T-cell (primary cell): ENCODE results near the gene FTO. TPM values are rescaled to one million over a fixed set of nuclear protein-coding genes. Genes with fewer than 3 reads are reported as not detected.

Experiments
- ATAC-seq, 4 experiments: fragments of 200-7000 bp in 3 of 4; fragments of 150-1000 bp in 1 of 4; cut with Tn5 transposase; replicated peaks in 1 of 4; 1 replicate in 3 of 4; 2 replicates in 1 of 4; pipeline ENCODE4 v1.10.0; 2021; ENCODE audit warnings: moderate library complexity in 3 of 4, mild to moderate bottlenecking in 2 of 4, moderate number of reproducible peaks in 1 of 4
- CTCF ChIA-PET, 2 donors: fragments of 300-600 bp; sonication (Branson Sonifier 250); formaldehyde crosslinking; loops; one replicate each; lab custom pipeline; 2022; ENCODE audit warnings: antibody characterized with exemption in 2 of 2; lab: Charles Lee
- POLR2A ChIA-PET, 2 donors: fragments of 300-600 bp; sonication (Branson Sonifier 250); formaldehyde crosslinking; loops; one replicate each; lab custom pipeline; 2022; ENCODE audit warnings: antibody characterized with exemption in 2 of 2; lab: Charles Lee
- DNase-seq, 35 experiments: peaks; one replicate each; pipeline versions ENCODE4 v3.0.0 to v3.0.0-alpha.2; 2013 to 2023
- H3K27ac ChIP-seq: one replicate; pipeline ENCODE4 v1.5.1; 2013; ENCODE audit warnings: low read length
- H3K27me3 ChIP-seq, 2 experiments: replicated peaks in 1 of 2; 1 replicate in 1 of 2; 2 replicates in 1 of 2; pipeline versions ENCODE4 v1.6.1 to v1.7.0; 2013; ENCODE audit warnings: low read length in 1 of 2, mixed read lengths in 1 of 2; ENCODE audit not compliant: control insufficient read depth in 2 of 2, insufficient read depth in 2 of 2; ENCODE audit errors: extremely low read depth in 1 of 2
- H3K36me3 ChIP-seq, 2 donors: 1 replicate in 1 of 2; 2 replicates in 1 of 2; pipeline versions ENCODE4 v1.6.1 to v1.7.0; 2013; ENCODE audit warnings: low read length in 1 of 2; ENCODE audit not compliant: control insufficient read depth in 2 of 2, insufficient read depth in 1 of 2; ENCODE audit errors: extremely low read depth in 1 of 2
- H3K4me1 ChIP-seq, 2 experiments: 1 replicate in 1 of 2; 2 replicates in 1 of 2; pipeline versions ENCODE4 v1.6.1 to v1.7.0; 2013; ENCODE audit warnings: low read length in 2 of 2, mixed read lengths in 1 of 2; ENCODE audit not compliant: insufficient read depth in 2 of 2, control insufficient read depth in 1 of 2; ENCODE audit errors: extremely low read depth in 1 of 2
- H3K4me3 ChIP-seq, 2 donors: 1 replicate in 1 of 2; 2 replicates in 1 of 2; pipeline versions ENCODE4 v1.5.1 to v1.7.0; 2013; ENCODE audit warnings: mild to moderate bottlenecking in 2 of 2, low read length in 1 of 2, moderate library complexity in 1 of 2; ENCODE audit not compliant: control insufficient read depth in 1 of 2; ENCODE audit errors: extremely low read depth in 1 of 2
- H3K9me3 ChIP-seq: 2 replicates; pipeline ENCODE4 v1.7.0; 2013
- H3K27ac Mint-ChIP-seq, 2 donors: one replicate each; pipeline ENCODE4 v1.8.0; 2020 to 2021; ENCODE audit warnings: mild to moderate bottlenecking in 2 of 2, mixed read lengths in 2 of 2
- H3K27me3 Mint-ChIP-seq, 2 donors: one replicate each; pipeline ENCODE4 v1.8.0; 2021 to 2022; ENCODE audit warnings: mixed read lengths in 2 of 2
- H3K36me3 Mint-ChIP-seq: one replicate; pipeline ENCODE4 v1.8.0; 2021; ENCODE audit warnings: mixed read lengths
- H3K4me1 Mint-ChIP-seq, 3 donors: one replicate each; pipeline ENCODE4 v1.8.0; 2020 to 2022; ENCODE audit warnings: mixed read lengths in 3 of 3, mild to moderate bottlenecking in 1 of 3
- H3K4me3 Mint-ChIP-seq, 3 donors: one replicate each; pipeline ENCODE4 v1.8.0; 2020 to 2022; ENCODE audit warnings: mild to moderate bottlenecking in 3 of 3, mixed read lengths in 3 of 3, moderate library complexity in 3 of 3
- H3K9me3 Mint-ChIP-seq, 3 donors: one replicate each; pipeline ENCODE4 v1.8.0; 2020 to 2022; ENCODE audit warnings: mixed read lengths in 3 of 3
- WGBS: methylation state at CpG from one replicate; pipeline ENCODE4 v1.1.5; 2013; ENCODE audit warnings: missing lambda C conversion rate; ENCODE audit not compliant: insufficient coverage; 5-methylcytosine and 5-hydroxymethylcytosine counted together
- total RNA-seq, 35 experiments: library from RNA in 6 of 35; stranded (reverse) in 6 of 35; fragments of 120-200 nt in 1 of 35; gene quantifications; one replicate each; pipeline versions ENCODE4 v1.2.1 to v1.2.4 and lab custom pipeline; 2013 to 2026

The FTO gene
- total RNA-seq, 5 donors from 2014 or later (not counting 1 experiment from before 2014, with no cell fraction given), result 44.7 to 69.0 (median 46.0) TPM

- H3K36me3 ChIP-seq, result no peaks in the 10 kb centered on the region
- H3K27me3 ChIP-seq, result peaks cover 0 to 22% of the 10 kb centered on the region in 2 experiments
- no peaks in the 10 kb centered on the region for H3K9me3 ChIP-seq
- Mint-ChIP-seq H3K4me1 (no peaks in the 10 kb centered on the region), H3K27me3 (peaks cover 12 to 27% of the 10 kb centered on the region in 2 donors), H3K27ac (no peak overlapping the region), H3K4me3 (no peak overlapping the region), H3K9me3 (no peaks in the 10 kb centered on the region), H3K36me3 (no peaks in the 10 kb centered on the region)
- DNase-seq (no peak), ATAC-seq (no peak)
- H3K4me1 ChIP-seq, result no peaks in the 10 kb centered on the region
- ChIA-PET POLR2A (no interaction called here), CTCF (no interaction called here)
- 63% methylated on average over 3 of the region's 7 CpGs for WGBS
- H3K27ac ChIP-seq, result no peak overlapping the region
- no peak overlapping the region for H3K4me3 ChIP-seq
These were observed 440.6 kb downstream of the FTO start for GRCh38 chr16:54144572-54144947.

- no peak overlapping the region for H3K27ac ChIP-seq
- no peaks in the 10 kb centered on the region for H3K4me1 ChIP-seq
- peaks cover 12 to 22% of the 10 kb centered on the region in 2 donors for H3K27me3 Mint-ChIP-seq
- WGBS, result 89% methylated on average over 3 of the region's 4 CpGs
- no peaks in the 10 kb centered on the region for H3K4me1 Mint-ChIP-seq
- no peak overlapping the region for H3K27ac Mint-ChIP-seq
- H3K36me3 ChIP-seq, result no peaks in the 10 kb centered on the region
- no peaks in the 10 kb centered on the region for H3K36me3 Mint-ChIP-seq
- no peak overlapping the region for H3K4me3 Mint-ChIP-seq
- no peak overlapping the region for H3K4me3 ChIP-seq
- H3K9me3 ChIP-seq, result no peaks in the 10 kb centered on the region
- H3K9me3 Mint-ChIP-seq, result no peaks in the 10 kb centered on the region
- H3K27me3 ChIP-seq, result peaks cover 0 to 16% of the 10 kb centered on the region in 2 experiments
- DNase-seq, result no peak
- ATAC-seq, result no peak
- ChIA-PET CTCF (no interaction called here), POLR2A (no interaction called here)
These were observed 441.9 kb downstream of the FTO start for GRCh38 chr16:54145881-54146280.

GRCh38 chr16:54148974-54149373 is 445.0 kb downstream of the FTO start:
- Mint-ChIP-seq H3K27me3 (peaks cover 0 to 10% of the 10 kb centered on the region in 2 donors), H3K4me3 (no peak overlapping the region), H3K36me3 (no peaks in the 10 kb centered on the region), H3K4me1 (no peaks in the 10 kb centered on the region), H3K9me3 (no peaks in the 10 kb centered on the region), H3K27ac (no peak overlapping the region)
- peaks cover 0 to 3% of the 10 kb centered on the region in 2 experiments for H3K27me3 ChIP-seq
- no peak overlapping the region for H3K4me3 ChIP-seq
- H3K4me1 ChIP-seq, result no peaks in the 10 kb centered on the region
- no peak for DNase-seq
- no CpG with 5 or more reads among the region's 4 CpGs for whole genome bisulfite sequencing
- ChIA-PET POLR2A (no interaction called here), CTCF (no interaction called here)
- no peak for ATAC-seq
- H3K36me3 ChIP-seq, result no peaks in the 10 kb centered on the region
- no peaks in the 10 kb centered on the region for H3K9me3 ChIP-seq
- H3K27ac ChIP-seq, result no peak overlapping the region

GRCh38 chr16:54150861-54151260 is 446.9 kb downstream of the FTO start:
- Mint-ChIP-seq H3K4me3 (no peak overlapping the region), H3K27me3 (peaks cover 0 to 10% of the 10 kb centered on the region in 2 donors), H3K9me3 (no peaks in the 10 kb centered on the region), H3K27ac (no peak overlapping the region), H3K36me3 (no peaks in the 10 kb centered on the region), H3K4me1 (no peaks in the 10 kb centered on the region)
- CTCF ChIA-PET, result no interaction called here
- Histone ChIP-seq H3K4me1 (no peaks in the 10 kb centered on the region), H3K36me3 (no peaks in the 10 kb centered on the region), H3K4me3 (no peak overlapping the region), H3K9me3 (no peaks in the 10 kb centered on the region), H3K27ac (no peak overlapping the region), H3K27me3 (peaks cover 0 to 11% of the 10 kb centered on the region in 2 experiments)
- no peak for DNase-seq
- 85% methylated on average over 10 of the region's 12 CpGs for WGBS
- POLR2A ChIA-PET, result no interaction called here
- ATAC-seq, result no peak

GRCh38 chr16:54152362-54153239 is 448.6 kb downstream of the FTO start:
- H3K4me1 ChIP-seq, result no peaks in the 10 kb centered on the region
- DNase-seq (no peak), ATAC-seq (no peak)
- no peaks in the 10 kb centered on the region for H3K4me1 Mint-ChIP-seq
- 98% methylated on average over 11 of the region's 19 CpGs for WGBS
- CTCF ChIA-PET, result interaction anchor here in 1 of 2 donors (0.5 kb wide), 1 partner anchor 23 kb away, joined by 4 read pairs; no protein-coding TSS in a partner anchor
- H3K27me3 ChIP-seq, result peaks cover 0 to 11% of the 10 kb centered on the region in 2 experiments
- POLR2A ChIA-PET, result no interaction called here
- no peak overlapping the region for H3K27ac Mint-ChIP-seq
- no peaks in the 10 kb centered on the region for H3K36me3 ChIP-seq
- no peaks in the 10 kb centered on the region for H3K9me3 ChIP-seq
- H3K36me3 Mint-ChIP-seq, result no peaks in the 10 kb centered on the region
- no peak overlapping the region for H3K4me3 ChIP-seq
- H3K27ac ChIP-seq, result no peak overlapping the region
- H3K9me3 Mint-ChIP-seq, result peaks cover 0 to 7% (median 0%) of the 10 kb centered on the region in 3 donors
- no peak overlapping the region for H3K4me3 Mint-ChIP-seq
- H3K27me3 Mint-ChIP-seq, result peaks cover 0 to 8% of the 10 kb centered on the region in 2 donors

GRCh38 chr16:54153240-54153934 is 449.4 kb downstream of the FTO start:
- CTCF ChIA-PET, result interaction anchor here in 1 of 2 donors (0.5 kb wide), 1 partner anchor 22 kb away, joined by 4 read pairs; no protein-coding TSS in a partner anchor

More at GRCh38 chr16:54153240-54153934, 449.4 kb downstream of the FTO start:
- Histone ChIP-seq H3K4me1 (no peaks in the 10 kb centered on the region), H3K27me3 (peaks cover 0 to 11% of the 10 kb centered on the region in 2 experiments), H3K27ac (no peak overlapping the region), H3K36me3 (no peaks in the 10 kb centered on the region), H3K4me3 (no peak overlapping the region), H3K9me3 (no peaks in the 10 kb centered on the region)
- H3K4me1 Mint-ChIP-seq, result no peaks in the 10 kb centered on the region
- H3K4me3 Mint-ChIP-seq, result no peak overlapping the region
- 75% methylated on average over 2 of the region's 12 CpGs for WGBS
- H3K9me3 Mint-ChIP-seq, result peaks cover 0 to 7% (median 0%) of the 10 kb centered on the region in 3 donors
- no peak for ATAC-seq
- no peaks in the 10 kb centered on the region for H3K36me3 Mint-ChIP-seq
- H3K27ac Mint-ChIP-seq, result no peak overlapping the region
- POLR2A ChIA-PET, result no interaction called here
- no peak for DNase-seq
- H3K27me3 Mint-ChIP-seq, result peaks cover 0 to 6% of the 10 kb centered on the region in 2 donors
